ENCODE results near the gene HOXB3. TPM values are rescaled to one million over a fixed set of nuclear protein-coding genes. Genes with fewer than 3 reads are reported as not detected.

Gene HOXB3
- total RNA-seq, 2 experiments from 2014 or later = 1.4 to 2.0 TPM

GRCh38 chr17:48584223-48584741 lies 5.8 kb downstream of the HOXB3 start:
- peaks cover 35% of the 10 kb centered on the region for H3K4me1 Mint-ChIP-seq (ENCODE audit: low read depth)
- TF ChIP-seq, protein P1, sequence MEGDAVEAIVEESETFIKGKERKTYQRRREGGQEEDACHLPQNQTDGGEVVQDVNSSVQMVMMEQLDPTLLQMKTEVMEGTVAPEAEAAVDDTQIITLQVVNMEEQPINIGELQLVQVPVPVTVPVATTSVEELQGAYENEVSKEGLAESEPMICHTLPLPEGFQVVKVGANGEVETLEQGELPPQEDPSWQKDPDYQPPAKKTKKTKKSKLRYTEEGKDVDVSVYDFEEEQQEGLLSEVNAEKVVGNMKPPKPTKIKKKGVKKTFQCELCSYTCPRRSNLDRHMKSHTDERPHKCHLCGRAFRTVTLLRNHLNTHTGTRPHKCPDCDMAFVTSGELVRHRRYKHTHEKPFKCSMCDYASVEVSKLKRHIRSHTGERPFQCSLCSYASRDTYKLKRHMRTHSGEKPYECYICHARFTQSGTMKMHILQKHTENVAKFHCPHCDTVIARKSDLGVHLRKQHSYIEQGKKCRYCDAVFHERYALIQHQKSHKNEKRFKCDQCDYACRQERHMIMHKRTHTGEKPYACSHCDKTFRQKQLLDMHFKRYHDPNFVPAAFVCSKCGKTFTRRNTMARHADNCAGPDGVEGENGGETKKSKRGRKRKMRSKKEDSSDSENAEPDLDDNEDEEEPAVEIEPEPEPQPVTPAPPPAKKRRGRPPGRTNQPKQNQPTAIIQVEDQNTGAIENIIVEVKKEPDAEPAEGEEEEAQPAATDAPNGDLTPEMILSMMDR (IDR thresholded peaks at IDR 0.05) = no peak

GRCh38 chr17:48583708-48584222 lies 6.3 kb downstream of the HOXB3 start:
- peaks cover 93% of the 10 kb centered on the region for H3K27me3 Mint-ChIP-seq
- DNase-seq = no peak
- ATAC-seq = no peak
- ChIA-PET POLR2A (interaction anchor here (1.7 kb wide), 1 partner anchor 92 kb away, joined by 5 read pairs; no protein-coding TSS in a partner anchor), CTCF (interaction anchor here (0.7 to 1.1 kb wide), 4 partner anchors 82 to 321 kb away, joined by 3 to 4 read pairs (median 4); no protein-coding TSS in a partner anchor)
- no peak overlapping the region for H3K4me3 Mint-ChIP-seq
- peaks cover 39% of the 10 kb centered on the region for H3K4me1 Mint-ChIP-seq (ENCODE audit: low read depth)
- no peaks in the 10 kb centered on the region for H3K36me3 Mint-ChIP-seq (ENCODE audit: low read depth)
- H3K9me3 Mint-ChIP-seq = no peaks in the 10 kb centered on the region
- intact Hi-C loops (cut with micrococcal nuclease) = no loop called here
- H3K27ac Mint-ChIP-seq = no peak overlapping the region
- TF ChIP-seq, protein P1 (IDR thresholded peaks at IDR 0.05) = no peak

More at GRCh38 chr17:48584223-48584741, 5.8 kb downstream of the HOXB3 start:
- Mint-ChIP-seq H3K9me3 (no peaks in the 10 kb centered on the region), H3K27ac (no peak overlapping the region), H3K27me3 (peaks cover 91% of the 10 kb centered on the region), H3K36me3 (ENCODE audit: low read depth) (no peaks in the 10 kb centered on the region), H3K4me3 (no peak overlapping the region)
- intact Hi-C loops (cut with micrococcal nuclease) = no loop called here
- no peak for ATAC-seq
- no peak for DNase-seq
- ChIA-PET POLR2A (no interaction called here), CTCF (interaction anchor here (0.7 kb wide), 2 partner anchors 114 to 321 kb away, joined by 3 to 4 read pairs; no protein-coding TSS in a partner anchor)

DNA sequence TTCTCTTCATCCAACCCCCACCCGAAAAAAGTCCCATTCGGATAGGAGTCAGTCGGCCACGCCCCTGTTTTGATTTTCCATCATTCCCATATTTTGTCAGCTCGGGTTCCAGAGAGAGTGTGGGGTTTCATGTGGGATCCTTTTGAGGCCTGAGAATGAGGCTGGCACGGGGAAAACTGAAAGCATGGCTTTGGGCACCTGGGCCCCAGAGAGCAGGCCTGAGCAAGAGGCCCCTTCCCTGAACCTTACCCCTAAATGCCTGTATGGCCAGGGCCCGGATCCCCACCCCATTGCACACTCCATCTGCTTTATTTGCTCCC lies 7.3 kb downstream of the HOXB3 start:
- no peak for DNase-seq
- CTCF ChIA-PET = interaction anchor here (0.6 to 1.1 kb wide), 6 partner anchors 8 to 557 kb away, joined by 3 to 4 read pairs (median 3); no protein-coding TSS in a partner anchor
- no peaks in the 10 kb centered on the region for H3K9me3 Mint-ChIP-seq
- no peak for ATAC-seq
- peaks cover 84% of the 10 kb centered on the region for H3K27me3 Mint-ChIP-seq
- no peaks in the 10 kb centered on the region for H3K36me3 Mint-ChIP-seq (ENCODE audit: low read depth)
- peaks cover 40% of the 10 kb centered on the region for H3K4me1 Mint-ChIP-seq (ENCODE audit: low read depth)
- H3K4me3 Mint-ChIP-seq = peak overlapping the region; percentile 57
- POLR2A ChIA-PET = interaction anchor here (0.6 to 1.7 kb wide), 3 partner anchors 27 to 244 kb away, joined by 3 to 5 read pairs (median 3); no protein-coding TSS in a partner anchor
- no peak overlapping the region for H3K27ac Mint-ChIP-seq
- TF ChIP-seq, protein P1 (IDR thresholded peaks at IDR 0.05) = no peak
- intact Hi-C loops (cut with micrococcal nuclease) = no loop called here

- no peak for ATAC-seq
- peaks cover 59% of the 10 kb centered on the region for H3K27me3 Mint-ChIP-seq
- POLR2A ChIA-PET = no interaction called here
- CTCF ChIA-PET = interaction anchor here (0.8 to 1.2 kb wide), 3 partner anchors 33 to 316 kb away, joined by 3 read pairs; no protein-coding TSS in a partner anchor
- peaks cover 41% of the 10 kb centered on the region for H3K4me1 Mint-ChIP-seq (ENCODE audit: low read depth)
- no peak for DNase-seq
- H3K9me3 Mint-ChIP-seq = no peaks in the 10 kb centered on the region
- peak overlapping the region; percentile 85 for H3K4me3 Mint-ChIP-seq
- TF ChIP-seq, protein P1 (IDR thresholded peaks at IDR 0.05) = no peak
- no peaks in the 10 kb centered on the region for H3K36me3 Mint-ChIP-seq (ENCODE audit: low read depth)
- no peak overlapping the region for H3K27ac Mint-ChIP-seq
- intact Hi-C loops (cut with micrococcal nuclease) = no loop called here
Observed at GRCh38 chr17:48579760-48580554, 10.1 kb downstream of the HOXB3 start.

DNA sequence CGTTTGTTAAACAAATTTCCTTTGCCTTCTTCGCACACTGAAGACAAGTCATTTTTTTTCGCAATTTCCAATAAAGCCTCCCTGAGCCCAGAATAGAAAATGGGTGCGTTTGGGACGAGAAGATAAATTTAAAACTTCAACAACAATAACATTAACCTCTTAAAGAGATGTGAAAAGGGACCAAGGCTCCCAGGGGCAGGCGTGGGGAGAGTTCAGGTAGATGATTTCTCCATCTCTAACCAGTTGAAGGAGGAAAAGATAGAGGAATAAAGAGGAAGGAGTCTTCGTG lies 10.6 kb downstream of the HOXB3 start:
- ChIA-PET POLR2A (interaction anchor here (1.1 kb wide), 1 partner anchor 66 kb away, joined by 4 read pairs; no protein-coding TSS in a partner anchor), CTCF (interaction anchor here (1.1 to 1.9 kb wide), 4 partner anchors 14 to 227 kb away, joined by 3 to 6 read pairs (median 3); partner anchors contain the start of gene HOXB5)
- ATAC-seq = no peak
- peak overlapping the region; percentile 85 for H3K4me3 Mint-ChIP-seq
- H3K27ac Mint-ChIP-seq = no peak overlapping the region
- intact Hi-C loops (cut with micrococcal nuclease) = no loop called here
- H3K36me3 Mint-ChIP-seq (ENCODE audit: low read depth) = no peaks in the 10 kb centered on the region
- peaks cover 40% of the 10 kb centered on the region for H3K4me1 Mint-ChIP-seq (ENCODE audit: low read depth)
- H3K9me3 Mint-ChIP-seq = no peaks in the 10 kb centered on the region
- TF ChIP-seq, protein P1 (IDR thresholded peaks at IDR 0.05) = no peak
- H3K27me3 Mint-ChIP-seq = peaks cover 54% of the 10 kb centered on the region
- DNase-seq = no peak
